ENCODE data around the gene GSPT1. TPM values are rescaled to one million over a fixed set of nuclear protein-coding genes. Genes with fewer than 3 reads are reported as not detected.

The GSPT1 gene
- total RNA-seq, 1 donor from 2014 or later, result 101 TPM

GRCh38 chr16:11890231-11890965 lies 25.4 kb downstream of the GSPT1 start:
- H3K27me3 Mint-ChIP-seq, result no peaks in the 10 kb centered on the region
- TF ChIP-seq CTCF (conservative IDR thresholded peaks at IDR 0.05), result no peak
- H3K27ac Mint-ChIP-seq, result no peak overlapping the region
- peaks cover 16% of the 10 kb centered on the region for H3K36me3 Mint-ChIP-seq
- no peaks in the 10 kb centered on the region for H3K9me3 Mint-ChIP-seq
- DNase-seq (ENCODE audit: extremely low spot score, unreplicated experiment), result no peak
- no peaks in the 10 kb centered on the region for H3K4me1 Mint-ChIP-seq (ENCODE audit: unreplicated experiment)
- H3K4me3 Mint-ChIP-seq, result no peak overlapping the region

- no peak for TF ChIP-seq CTCF (conservative IDR thresholded peaks at IDR 0.05)
- Mint-ChIP-seq H3K27me3 (no peaks in the 10 kb centered on the region), H3K4me1 (ENCODE audit: unreplicated experiment) (no peaks in the 10 kb centered on the region), H3K36me3 (peaks cover 18% of the 10 kb centered on the region), H3K27ac (no peak overlapping the region), H3K9me3 (no peaks in the 10 kb centered on the region), H3K4me3 (no peak overlapping the region)
- DNase-seq (ENCODE audit: extremely low spot score, unreplicated experiment), result no peak
Measured at GRCh38 chr16:11886881-11887280, 28.9 kb downstream of the GSPT1 start.

- TF ChIP-seq CTCF (conservative IDR thresholded peaks at IDR 0.05), result no peak
- DNase-seq (ENCODE audit: extremely low spot score, unreplicated experiment), result no peak
- Mint-ChIP-seq H3K9me3 (no peaks in the 10 kb centered on the region), H3K27ac (no peak overlapping the region), H3K36me3 (peaks cover 22% of the 10 kb centered on the region), H3K4me3 (no peak overlapping the region), H3K27me3 (no peaks in the 10 kb centered on the region), H3K4me1 (ENCODE audit: unreplicated experiment) (no peaks in the 10 kb centered on the region)
Measured at GRCh38 chr16:11884035-11884434, 31.7 kb downstream of the GSPT1 start.

GRCh38 chr16:11880007-11880406 lies 35.7 kb downstream of the GSPT1 start:
- DNase-seq (ENCODE audit: extremely low spot score, unreplicated experiment), result no peak
- Mint-ChIP-seq H3K4me3 (no peak overlapping the region), H3K27me3 (no peaks in the 10 kb centered on the region), H3K9me3 (no peaks in the 10 kb centered on the region), H3K27ac (no peak overlapping the region), H3K36me3 (peaks cover 20% of the 10 kb centered on the region), H3K4me1 (ENCODE audit: unreplicated experiment) (no peaks in the 10 kb centered on the region)
- TF ChIP-seq CTCF (conservative IDR thresholded peaks at IDR 0.05), result no peak

- Mint-ChIP-seq H3K4me1 (ENCODE audit: unreplicated experiment) (no peaks in the 10 kb centered on the region), H3K27me3 (no peaks in the 10 kb centered on the region), H3K9me3 (no peaks in the 10 kb centered on the region), H3K4me3 (no peak overlapping the region), H3K36me3 (peaks cover 20% of the 10 kb centered on the region), H3K27ac (no peak overlapping the region)
- DNase-seq (ENCODE audit: extremely low spot score, unreplicated experiment), result no peak
- TF ChIP-seq CTCF (conservative IDR thresholded peaks at IDR 0.05), result no peak
Measured at GRCh38 chr16:11877374-11877773, 38.4 kb downstream of the GSPT1 start.

Measured in type B pancreatic cell (in vitro differentiated cells).